Type B pancreatic cell (in vitro differentiated cells): Measurements from ENCODE around the gene IFNL3. TPM values are rescaled to one million over a fixed set of nuclear protein-coding genes. Genes with fewer than 3 reads are reported as not detected.
A peak's percentile ranks its signal among the peaks of the same experiment; 100 is the strongest.
"Not testable (repeated sequence)": the region's sequence is repeated elsewhere in the genome, so short reads cannot be mapped to it uniquely, and the experiment has no call there.

Source experiments
- DNase-seq: peaks from one replicate; pipeline ENCODE4 v3.0.0; 2021; ENCODE audit warnings: mixed read lengths; ENCODE audit not compliant: unreplicated experiment; ENCODE audit errors: extremely low spot score
- H3K27ac Mint-ChIP-seq: 2 replicates; pipeline ENCODE4 v1.8.0; 2021; ENCODE audit warnings: mild to moderate bottlenecking, mixed read lengths
- H3K27me3 Mint-ChIP-seq: 2 replicates; pipeline ENCODE4 v1.8.0; 2021; ENCODE audit warnings: mixed read lengths
- H3K36me3 Mint-ChIP-seq: 2 replicates; pipeline ENCODE4 v1.8.0; 2021; ENCODE audit warnings: mixed read lengths
- H3K4me1 Mint-ChIP-seq: one replicate; pipeline ENCODE4 v1.8.0; 2021; ENCODE audit warnings: mixed read lengths; ENCODE audit not compliant: unreplicated experiment
- H3K4me3 Mint-ChIP-seq: 2 replicates; pipeline ENCODE4 v1.8.0; 2021; ENCODE audit warnings: mild to moderate bottlenecking, mixed read lengths
- H3K9me3 Mint-ChIP-seq: 2 replicates; pipeline ENCODE4 v1.8.0; 2021; ENCODE audit warnings: mixed read lengths
- total RNA-seq: library from RNA; stranded (reverse); gene quantifications from 2 replicates; pipeline ENCODE4 v1.2.1, GENCODE V29; 2021; ENCODE audit warnings: low replicate concordance
- TF ChIP-seq, protein P1 (sequence below): fragments of 200-600 bp; sonication (generic); conservative IDR thresholded peaks from 2 replicates; pipeline ENCODE4 v1.5.0; 2021; ENCODE audit warnings: antibody characterized with exemption, mild to moderate bottlenecking

The IFNL3 gene
- total RNA-seq, 1 donor from 2014 or later: not detected

DNA sequence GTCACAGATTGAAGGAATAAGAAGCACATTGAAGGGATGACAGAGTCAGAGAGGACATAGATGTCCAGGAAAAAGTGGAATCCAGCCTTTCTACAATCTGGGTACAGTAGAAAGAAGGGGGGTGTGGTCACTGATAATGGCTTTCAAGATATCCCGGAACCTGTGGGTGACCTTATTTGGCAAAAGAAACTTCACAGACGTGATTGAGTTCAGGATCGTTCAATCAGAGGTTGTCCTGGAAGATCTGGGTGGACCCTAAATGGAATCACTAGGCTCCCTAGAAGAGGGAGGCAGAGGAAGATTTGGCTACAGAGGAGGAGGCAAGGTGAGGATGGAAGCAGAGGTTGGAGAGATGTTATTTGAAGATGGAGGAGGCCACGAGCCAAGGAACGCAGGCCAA lies 27.7 kb downstream of the IFNL3 start:
- TF ChIP-seq, protein P1, sequence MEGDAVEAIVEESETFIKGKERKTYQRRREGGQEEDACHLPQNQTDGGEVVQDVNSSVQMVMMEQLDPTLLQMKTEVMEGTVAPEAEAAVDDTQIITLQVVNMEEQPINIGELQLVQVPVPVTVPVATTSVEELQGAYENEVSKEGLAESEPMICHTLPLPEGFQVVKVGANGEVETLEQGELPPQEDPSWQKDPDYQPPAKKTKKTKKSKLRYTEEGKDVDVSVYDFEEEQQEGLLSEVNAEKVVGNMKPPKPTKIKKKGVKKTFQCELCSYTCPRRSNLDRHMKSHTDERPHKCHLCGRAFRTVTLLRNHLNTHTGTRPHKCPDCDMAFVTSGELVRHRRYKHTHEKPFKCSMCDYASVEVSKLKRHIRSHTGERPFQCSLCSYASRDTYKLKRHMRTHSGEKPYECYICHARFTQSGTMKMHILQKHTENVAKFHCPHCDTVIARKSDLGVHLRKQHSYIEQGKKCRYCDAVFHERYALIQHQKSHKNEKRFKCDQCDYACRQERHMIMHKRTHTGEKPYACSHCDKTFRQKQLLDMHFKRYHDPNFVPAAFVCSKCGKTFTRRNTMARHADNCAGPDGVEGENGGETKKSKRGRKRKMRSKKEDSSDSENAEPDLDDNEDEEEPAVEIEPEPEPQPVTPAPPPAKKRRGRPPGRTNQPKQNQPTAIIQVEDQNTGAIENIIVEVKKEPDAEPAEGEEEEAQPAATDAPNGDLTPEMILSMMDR: no peak
- Mint-ChIP-seq H3K9me3 (peaks cover 6% of the 10 kb centered on the region), H3K4me1 (no peaks in the 10 kb centered on the region), H3K36me3 (no peaks in the 10 kb centered on the region), H3K27ac (no peak overlapping the region), H3K27me3 (peaks cover 35% of the 10 kb centered on the region), H3K4me3 (no peak overlapping the region)
- DNase-seq: no peak

DNA sequence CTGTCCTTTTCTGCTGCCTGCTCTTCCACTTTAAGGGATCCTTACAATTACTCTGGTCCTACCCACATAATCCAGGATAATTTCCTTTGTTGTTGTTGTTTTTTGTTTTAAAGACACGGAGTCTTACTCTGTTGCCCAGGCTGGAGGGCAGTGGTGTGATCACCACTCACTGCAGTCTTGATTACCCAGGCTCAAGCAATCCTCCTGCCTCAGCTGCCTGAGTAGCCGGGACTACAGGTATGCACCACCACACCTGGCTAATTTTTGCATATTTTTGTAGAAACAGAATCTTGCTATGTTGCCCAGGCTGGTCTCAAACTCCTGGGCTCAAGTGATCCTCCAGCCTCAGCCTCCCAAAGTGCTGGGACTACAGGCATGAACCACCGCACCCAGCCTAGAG lies 29.5 kb downstream of the IFNL3 start:
- H3K36me3 Mint-ChIP-seq, DNase-seq, H3K4me3 Mint-ChIP-seq, H3K4me1 Mint-ChIP-seq, H3K9me3 Mint-ChIP-seq, H3K27ac Mint-ChIP-seq: not testable (repeated sequence)
- peaks cover 21% of the 10 kb centered on the region for H3K27me3 Mint-ChIP-seq

DNA sequence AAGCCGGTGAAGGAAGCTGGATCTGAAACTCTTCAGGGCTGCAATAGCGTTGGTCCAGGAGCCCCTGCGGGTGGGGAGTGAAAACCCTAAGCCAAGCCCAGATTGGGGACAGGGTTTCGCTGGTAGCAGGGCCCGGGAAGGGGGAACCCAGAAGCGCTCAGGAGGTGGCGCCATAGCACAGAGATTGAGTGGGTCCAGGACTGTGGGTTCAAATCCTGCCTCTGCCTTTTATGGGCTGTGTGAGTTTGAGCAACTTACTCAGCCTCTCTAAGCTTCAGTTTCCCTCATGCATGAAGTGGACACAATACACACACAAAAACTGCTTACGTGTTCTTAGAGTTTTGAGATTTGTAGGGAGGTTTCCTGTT lies 32.4 kb downstream of the IFNL3 start:
- no peak for DNase-seq
- Mint-ChIP-seq H3K4me3 (no peak overlapping the region), H3K4me1 (no peaks in the 10 kb centered on the region), H3K27me3 (peaks cover 25% of the 10 kb centered on the region), H3K9me3 (peaks cover 5% of the 10 kb centered on the region), H3K27ac (no peak overlapping the region), H3K36me3 (no peaks in the 10 kb centered on the region)
- TF ChIP-seq, protein P1: peak; percentile 58

DNA sequence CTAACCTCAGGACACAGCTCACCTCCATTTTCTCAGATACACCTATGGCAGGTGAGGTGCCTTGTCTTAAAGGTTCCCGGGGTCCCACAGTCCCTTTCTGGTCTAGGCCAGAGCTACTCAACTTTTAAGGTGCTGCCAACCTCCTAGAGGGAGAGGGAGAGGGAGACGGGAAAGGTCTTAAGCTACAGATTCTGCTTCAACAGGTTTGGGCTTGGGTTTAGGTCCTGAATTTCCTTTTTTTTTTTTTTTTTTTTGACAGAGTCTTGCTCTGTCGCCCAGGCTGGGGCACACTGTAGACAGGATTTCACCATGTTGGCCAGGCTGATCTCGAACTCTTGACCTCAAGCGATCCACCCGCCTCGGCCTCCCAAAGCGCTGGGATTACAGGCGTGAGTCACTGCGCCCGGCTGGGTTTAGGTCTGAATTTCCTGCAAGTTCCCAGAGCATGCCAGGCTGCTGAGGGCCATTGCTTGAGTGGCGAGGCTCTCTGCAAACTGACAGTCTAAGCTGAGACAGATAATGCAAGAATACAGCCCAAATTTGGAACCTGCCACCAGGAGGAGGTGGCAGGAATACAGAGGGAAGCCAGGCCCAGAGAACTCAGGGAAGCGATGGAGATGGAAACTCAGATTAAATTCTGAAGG lies 33.0 kb downstream of the IFNL3 start:
- Mint-ChIP-seq H3K27me3 (peaks cover 21% of the 10 kb centered on the region), H3K4me1 (no peaks in the 10 kb centered on the region), H3K4me3 (no peak overlapping the region), H3K9me3 (peaks cover under 1% of the 10 kb centered on the region), H3K27ac (no peak overlapping the region), H3K36me3 (no peaks in the 10 kb centered on the region)
- TF ChIP-seq, protein P1: no peak
- DNase-seq: no peak

DNA sequence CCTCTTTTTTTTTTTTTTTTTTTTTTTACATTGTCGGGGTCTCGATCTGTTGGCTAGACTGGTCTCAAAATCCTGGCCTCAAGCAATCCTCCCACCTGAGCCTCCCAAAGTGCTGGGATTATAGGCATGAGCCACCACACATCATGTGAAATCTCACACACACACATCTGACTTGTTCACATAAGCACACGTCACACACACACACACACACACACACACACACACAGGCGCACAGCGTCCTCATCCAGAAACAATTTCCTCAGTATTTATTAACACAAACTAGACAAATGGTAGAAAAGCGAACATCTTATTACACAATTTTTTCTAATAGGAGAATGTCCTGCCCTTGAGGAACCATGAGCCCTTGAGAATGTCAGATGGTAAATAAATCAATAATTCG lies 35.6 kb downstream of the IFNL3 start:
- H3K4me3 Mint-ChIP-seq: no peak overlapping the region
- no peaks in the 10 kb centered on the region for H3K36me3 Mint-ChIP-seq
- H3K27me3 Mint-ChIP-seq: peaks cover 20% of the 10 kb centered on the region
- no peak overlapping the region for H3K27ac Mint-ChIP-seq
- H3K9me3 Mint-ChIP-seq: no peaks in the 10 kb centered on the region
- H3K4me1 Mint-ChIP-seq: no peaks in the 10 kb centered on the region
- DNase-seq: no peak
- TF ChIP-seq, protein P1: no peak

DNA sequence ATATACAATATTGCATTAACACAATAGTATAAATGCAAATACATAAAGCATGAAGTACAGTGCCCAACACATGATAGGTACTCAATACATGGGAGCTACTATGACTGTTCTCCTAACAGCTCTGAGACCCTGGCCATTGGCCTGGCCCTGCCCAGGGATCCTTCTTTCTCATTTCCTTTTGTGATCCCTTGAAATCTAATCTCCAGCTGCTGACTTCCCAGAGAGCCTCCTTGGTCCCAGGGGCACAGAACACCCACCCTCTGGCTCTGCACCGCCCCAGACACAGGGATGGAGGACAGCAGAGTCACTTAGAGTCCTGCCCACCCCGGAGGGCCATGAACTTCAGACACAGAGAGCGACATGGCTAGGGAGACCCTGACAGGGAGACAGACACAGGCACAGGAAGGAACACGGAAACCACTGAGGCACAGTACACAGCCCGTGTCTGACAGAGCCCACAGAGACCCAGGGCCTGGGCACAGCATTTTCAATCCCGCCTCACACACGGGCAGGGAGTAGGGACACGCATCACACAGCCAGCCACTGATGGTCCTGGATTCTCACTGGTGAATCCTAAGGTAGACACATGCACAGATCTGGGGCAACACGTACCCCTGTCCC lies 36.5 kb downstream of the IFNL3 start:
- TF ChIP-seq, protein P1: no peak
- Mint-ChIP-seq H3K27me3 (peaks cover 22% of the 10 kb centered on the region), H3K4me3 (no peak overlapping the region), H3K4me1 (no peaks in the 10 kb centered on the region), H3K36me3 (no peaks in the 10 kb centered on the region), H3K9me3 (no peaks in the 10 kb centered on the region), H3K27ac (no peak overlapping the region)
- no peak for DNase-seq
